Activated CD4-positive, CD25-positive, alpha-beta regulatory T cell (primary cell): ENCODE results near the gene PRPF6.

Experiments used
- DNase-seq, 4 experiments: peaks; one replicate each; lab custom pipeline; 2025; lab: John Stamatoyannopoulos, UW

Gene PRPF6

GRCh38 chr20:64064145-64064698, 83.3 kb downstream of the PRPF6 start:
- no peak for DNase-seq

GRCh38 chr20:64065062-64065973, 84.4 kb downstream of the PRPF6 start:
- DNase-seq: no peak

GRCh38 chr20:64065974-64066343, 85.0 kb downstream of the PRPF6 start:
- DNase-seq: no peak

GRCh38 chr20:64067005-64067632, 86.2 kb downstream of the PRPF6 start:
- DNase-seq: no peak

GRCh38 chr20:64067733-64068307, 86.9 kb downstream of the PRPF6 start:
- DNase-seq: no peak

GRCh38 chr20:64068386-64069208, 87.7 kb downstream of the PRPF6 start:
- no peak for DNase-seq

- DNase-seq: no peak
Observed at GRCh38 chr20:64069209-64069613, 88.3 kb downstream of the PRPF6 start.

- DNase-seq: no peak
Observed at GRCh38 chr20:64069614-64070243, 88.8 kb downstream of the PRPF6 start.

- DNase-seq: no peak
Observed at GRCh38 chr20:64070244-64070993, 89.5 kb downstream of the PRPF6 start.

GRCh38 chr20:64071341-64072332, 90.7 kb downstream of the PRPF6 start:
- no peak for DNase-seq

- DNase-seq: no peak
Observed at GRCh38 chr20:64072498-64073063, 91.6 kb downstream of the PRPF6 start.

GRCh38 chr20:64073476-64074183, 92.7 kb downstream of the PRPF6 start:
- no peak for DNase-seq

- DNase-seq: no peak
Observed at GRCh38 chr20:64074184-64074789, 93.4 kb downstream of the PRPF6 start.

GRCh38 chr20:64074963-64075362, 94.0 kb downstream of the PRPF6 start:
- DNase-seq: no peak

- DNase-seq: no peak
Observed at GRCh38 chr20:64075556-64075955, 94.6 kb downstream of the PRPF6 start.

GRCh38 chr20:64076061-64076997, 95.4 kb downstream of the PRPF6 start:
- DNase-seq: no peak

- DNase-seq: peak in 2 of 4 experiments; percentile 15 to 20
Observed at GRCh38 chr20:64077094-64077493, 96.2 kb downstream of the PRPF6 start.
